Body of pancreas (tissue), 4 donors: ENCODE results near the gene ADAMTS17. TPM values are rescaled to one million over a fixed set of nuclear protein-coding genes. Genes with fewer than 3 reads are reported as not detected.

Experiments
- ATAC-seq: fragments of 150-250 bp; one replicate; pipeline ENCODE4 v1.9.1; 2016
- DNase-seq, 4 donors: peaks; one replicate each; pipeline ENCODE4 v3.0.0-alpha.2; 2019
- H3K27ac ChIP-seq, 4 donors: fragments of 200-600 bp; sonication (generic); 1 replicate in 3 of 4; 2 replicates in 1 of 4; pipeline versions ENCODE4 v1.5.1 to v1.6.1; 2016 to 2019; ENCODE audit warnings: mild to moderate bottlenecking in 1 of 4, mixed read lengths in 1 of 4, moderate library complexity in 1 of 4
- H3K27me3 ChIP-seq, 2 donors: fragments of 200-600 bp; sonication (generic); one replicate each; pipeline ENCODE4 v1.6.0; 2016; ENCODE audit warnings: mild to moderate bottlenecking in 1 of 2
- H3K36me3 ChIP-seq, 2 donors: fragments of 200-600 bp; sonication (generic); replicated peaks in 1 of 2; 2 replicates each; pipeline ENCODE4 v1.5.1; 2016; ENCODE audit warnings: low read depth in 2 of 2; ENCODE audit not compliant: insufficient read depth in 1 of 2
- H3K4me1 ChIP-seq: fragments of 200-600 bp; sonication (generic); one replicate; pipeline ENCODE4 v1.6.0; 2016
- H3K4me3 ChIP-seq, 2 donors: fragments of 200-600 bp; sonication (generic); 1 replicate in 1 of 2; 2 replicates in 1 of 2; pipeline ENCODE4 v1.5.1; 2016 to 2019
- H3K9me3 ChIP-seq, 3 donors: fragments of 200-600 bp; sonication (generic); 1 replicate in 2 of 3; 2 replicates in 1 of 3; pipeline ENCODE4 v1.5.1; 2016
- POLR2A ChIP-seq, 3 donors: fragments of 450-650 bp; IDR thresholded peaks; one replicate each; pipeline ENCODE4 v1.6.1; 2016; ENCODE audit warnings: antibody characterized with exemption in 3 of 3, mild to moderate bottlenecking in 2 of 3
- WGBS, 2 donors: methylation state at CpG; one replicate each; pipeline ENCODE4 v1.1.5; 2017; 5-methylcytosine and 5-hydroxymethylcytosine counted together
- intact Hi-C: fragments of 100-400 bp; cut with DNase I; formaldehyde crosslinking; loops from one replicate; pipeline ENCODE4 v1.15.1; 2023
- total RNA-seq, 2 donors: library from RNA; depleted of rRNA; stranded (reverse); fragments of >200 nt; gene quantifications; one replicate each; pipeline ENCODE4 v1.1.0, GENCODE V29; 2016
- TF ChIP-seq, protein P1 (sequence below), 7 experiments: fragments of 450-650 bp in 4 of 7; fragments of 200-600 bp in 3 of 7; sonication (generic) in 3 of 7; IDR thresholded peaks; one replicate each; pipeline ENCODE4 v1.5.1; 2016 to 2019; ENCODE audit warnings: antibody characterized with exemption in 7 of 7

Gene ADAMTS17
- total RNA-seq, 2 donors from 2014 or later: 24.6 to 26.0 TPM

DNA sequence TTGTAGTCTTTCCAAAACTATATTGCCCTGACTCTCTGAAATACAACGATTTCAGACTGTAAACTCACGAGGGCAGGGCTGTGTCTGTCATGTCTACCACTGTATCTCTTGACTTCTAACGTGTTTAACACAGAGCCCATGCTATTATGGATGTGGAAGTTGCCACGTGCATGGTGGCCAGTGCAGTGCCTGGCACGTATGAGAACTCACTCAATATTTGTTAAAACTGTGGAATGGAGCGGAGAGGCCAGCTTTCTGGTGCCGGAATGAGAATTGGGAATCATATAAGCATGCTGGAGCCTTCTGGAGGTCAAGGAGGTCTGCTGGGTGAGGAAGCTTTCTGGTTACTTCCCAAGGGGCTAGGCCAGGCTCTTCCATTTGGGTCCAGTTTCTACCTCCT is 387.9 kb downstream of the ADAMTS17 start:
- no peak overlapping the region for H3K27ac ChIP-seq
- H3K4me1 ChIP-seq: no peaks in the 10 kb centered on the region
- H3K4me3 ChIP-seq: no peak overlapping the region
- WGBS, 2 donors: 85 to 86% methylated on average over 7 of the region's 7 CpGs
- H3K27me3 ChIP-seq: no peaks in the 10 kb centered on the region
- intact Hi-C loops: no loop called here
- ATAC-seq: no peak
- DNase-seq: no peak
- no peaks in the 10 kb centered on the region for H3K36me3 ChIP-seq
- TF ChIP-seq POLR2A (IDR thresholded peaks at IDR 0.05): no peak
- TF ChIP-seq, protein P1, sequence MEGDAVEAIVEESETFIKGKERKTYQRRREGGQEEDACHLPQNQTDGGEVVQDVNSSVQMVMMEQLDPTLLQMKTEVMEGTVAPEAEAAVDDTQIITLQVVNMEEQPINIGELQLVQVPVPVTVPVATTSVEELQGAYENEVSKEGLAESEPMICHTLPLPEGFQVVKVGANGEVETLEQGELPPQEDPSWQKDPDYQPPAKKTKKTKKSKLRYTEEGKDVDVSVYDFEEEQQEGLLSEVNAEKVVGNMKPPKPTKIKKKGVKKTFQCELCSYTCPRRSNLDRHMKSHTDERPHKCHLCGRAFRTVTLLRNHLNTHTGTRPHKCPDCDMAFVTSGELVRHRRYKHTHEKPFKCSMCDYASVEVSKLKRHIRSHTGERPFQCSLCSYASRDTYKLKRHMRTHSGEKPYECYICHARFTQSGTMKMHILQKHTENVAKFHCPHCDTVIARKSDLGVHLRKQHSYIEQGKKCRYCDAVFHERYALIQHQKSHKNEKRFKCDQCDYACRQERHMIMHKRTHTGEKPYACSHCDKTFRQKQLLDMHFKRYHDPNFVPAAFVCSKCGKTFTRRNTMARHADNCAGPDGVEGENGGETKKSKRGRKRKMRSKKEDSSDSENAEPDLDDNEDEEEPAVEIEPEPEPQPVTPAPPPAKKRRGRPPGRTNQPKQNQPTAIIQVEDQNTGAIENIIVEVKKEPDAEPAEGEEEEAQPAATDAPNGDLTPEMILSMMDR (IDR thresholded peaks at IDR 0.05): no peak
- peaks cover 0 to 6% (median 0%) of the 10 kb centered on the region in 3 donors for H3K9me3 ChIP-seq

DNA sequence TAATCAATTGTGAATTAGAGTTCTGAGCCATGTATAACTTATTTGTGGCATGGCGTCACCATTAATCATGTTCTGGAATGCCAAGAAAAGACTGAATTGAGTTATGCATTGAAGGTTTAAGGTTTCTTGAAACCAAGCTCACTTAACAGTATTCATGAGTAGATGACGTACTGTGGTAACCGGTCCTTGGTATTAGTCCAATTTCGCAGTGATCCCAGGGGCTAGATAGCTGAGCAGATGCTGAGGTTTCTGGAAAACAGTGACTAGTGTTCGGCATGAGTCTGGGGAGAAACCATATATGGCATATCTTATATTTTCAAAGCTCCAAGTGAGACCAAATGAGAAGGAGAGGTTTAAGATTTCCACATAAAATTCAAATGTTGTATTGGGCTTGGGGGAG is 390.3 kb downstream of the ADAMTS17 start:
- no peak for DNase-seq
- no peaks in the 10 kb centered on the region for H3K27me3 ChIP-seq
- no peaks in the 10 kb centered on the region for H3K36me3 ChIP-seq
- H3K9me3 ChIP-seq: peaks cover 0 to 6% (median 0%) of the 10 kb centered on the region in 3 donors
- H3K4me1 ChIP-seq: no peaks in the 10 kb centered on the region
- 70 to 96% methylated on average over 5 of the region's 5 CpGs for WGBS, 2 donors
- no peak overlapping the region for H3K4me3 ChIP-seq
- no peak overlapping the region for H3K27ac ChIP-seq
- intact Hi-C loops: no loop called here
- TF ChIP-seq, protein P1 (IDR thresholded peaks at IDR 0.05): no peak
- no peak for TF ChIP-seq POLR2A (IDR thresholded peaks at IDR 0.05)
- ATAC-seq: no peak

DNA sequence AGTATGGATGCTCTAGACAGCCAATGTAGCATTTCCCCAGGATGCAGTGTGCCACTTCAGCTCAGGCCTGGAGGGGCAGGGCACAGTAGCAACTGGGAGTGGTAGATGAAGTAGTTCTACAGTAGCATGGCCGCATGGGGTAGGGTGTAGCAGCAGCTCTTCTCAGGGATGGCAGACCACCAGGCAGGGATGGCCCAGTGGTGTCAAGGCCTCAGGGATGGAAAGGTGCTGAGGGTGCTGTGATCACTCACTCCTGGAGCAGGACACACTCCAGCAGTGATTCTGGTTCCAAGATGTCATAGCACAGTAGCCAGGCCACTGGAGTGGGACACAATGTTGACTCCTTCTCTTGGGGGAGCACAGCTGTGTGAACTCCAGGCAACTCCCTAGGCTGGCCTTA is 397.6 kb downstream of the ADAMTS17 start:
- WGBS, 2 donors: 88% methylated on average over 1 of the region's 1 CpG; no CpG with 5 or more reads in 1 of the 2 donors
- Histone ChIP-seq H3K4me3 (no peak overlapping the region), H3K27ac (no peak overlapping the region), H3K36me3 (no peaks in the 10 kb centered on the region), H3K4me1 (no peaks in the 10 kb centered on the region), H3K9me3 (peaks cover 0 to 14% (median 0%) of the 10 kb centered on the region in 3 donors), H3K27me3 (no peaks in the 10 kb centered on the region)
- ATAC-seq (no peak), DNase-seq (no peak)
- intact Hi-C loops: no loop called here
- TF ChIP-seq, protein P1 (IDR thresholded peaks at IDR 0.05): no peak
- TF ChIP-seq POLR2A (IDR thresholded peaks at IDR 0.05): no peak

DNA sequence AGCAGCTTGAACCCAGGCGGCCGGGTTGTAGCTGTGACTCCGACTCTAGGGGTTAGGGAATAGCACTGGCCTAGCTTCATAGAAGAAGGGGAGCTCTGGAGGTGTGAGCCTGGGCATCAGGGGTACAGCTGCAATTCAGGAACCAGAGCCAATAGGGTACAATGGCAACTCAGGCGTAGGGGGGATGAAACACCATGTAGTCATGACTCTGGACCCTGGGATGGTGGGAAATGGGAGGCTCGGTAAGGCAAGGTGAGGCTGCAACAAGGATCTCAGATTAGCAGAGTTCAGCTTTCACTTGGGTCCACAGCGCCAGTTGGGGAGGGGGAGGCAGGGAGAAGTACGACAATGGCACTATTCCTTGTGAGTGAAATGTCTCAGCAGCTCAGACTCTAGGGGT is 398.3 kb downstream of the ADAMTS17 start:
- DNase-seq: no peak
- H3K9me3 ChIP-seq: peaks cover 0 to 14% (median 0%) of the 10 kb centered on the region in 3 donors
- intact Hi-C loops: no loop called here
- no peak overlapping the region for H3K27ac ChIP-seq
- WGBS, 2 donors: 90 to 92% methylated on average over 7 of the region's 7 CpGs
- H3K4me3 ChIP-seq: no peak overlapping the region
- no peak for ATAC-seq
- no peaks in the 10 kb centered on the region for H3K27me3 ChIP-seq
- no peaks in the 10 kb centered on the region for H3K4me1 ChIP-seq
- no peak for TF ChIP-seq POLR2A (IDR thresholded peaks at IDR 0.05)
- TF ChIP-seq, protein P1 (IDR thresholded peaks at IDR 0.05): no peak
- no peaks in the 10 kb centered on the region for H3K36me3 ChIP-seq

DNA sequence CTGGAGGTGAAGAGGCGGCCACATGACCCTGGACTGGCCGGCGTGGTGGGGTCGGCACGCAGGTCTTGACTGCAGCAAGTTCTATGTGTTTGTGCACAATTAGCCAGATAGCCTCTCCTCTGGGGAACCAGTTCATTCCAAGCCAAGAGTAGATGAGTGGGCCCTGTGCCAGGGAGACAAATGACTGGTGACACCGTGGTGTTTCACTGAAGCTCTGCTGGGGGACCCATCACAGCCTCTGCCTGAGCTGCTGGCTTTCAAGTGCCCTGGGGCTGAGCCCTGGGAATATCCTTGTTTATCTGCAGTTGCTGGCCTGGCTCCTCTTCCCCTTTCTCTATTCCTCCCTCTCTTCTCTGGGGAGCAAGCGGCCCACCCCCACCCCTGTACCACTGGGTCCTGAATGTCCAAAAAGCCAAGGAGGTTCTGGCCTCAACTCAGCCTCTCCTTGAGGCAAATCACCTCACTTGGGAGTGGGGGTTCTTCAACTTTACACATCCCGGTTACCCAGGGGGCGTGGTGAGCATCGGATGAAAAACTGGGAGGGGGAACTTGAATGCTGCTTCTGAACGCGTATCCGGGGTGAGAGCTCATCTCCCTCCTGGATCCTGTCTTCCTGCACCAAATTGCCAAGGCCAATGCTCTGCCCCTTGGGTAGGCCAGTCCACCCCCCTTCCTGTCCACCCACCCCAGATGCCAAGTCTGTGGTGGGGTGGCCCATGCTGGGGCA is 408.9 kb downstream of the ADAMTS17 start:
- DNase-seq (no peak), ATAC-seq (no peak)
- intact Hi-C loops: loop anchor here (5.0 kb wide), 1 partner anchor 404 kb away; no protein-coding TSS in a partner anchor
- H3K27ac ChIP-seq: no peak overlapping the region
- peaks cover 4% of the 10 kb centered on the region for H3K4me1 ChIP-seq
- no peaks in the 10 kb centered on the region for H3K9me3 ChIP-seq
- no peaks in the 10 kb centered on the region for H3K36me3 ChIP-seq
- WGBS, 2 donors: 87 to 96% methylated on average over 10 to 13 of the region's 13 CpGs
- H3K4me3 ChIP-seq: no peak overlapping the region
- no peak for TF ChIP-seq POLR2A (IDR thresholded peaks at IDR 0.05)
- TF ChIP-seq, protein P1 (IDR thresholded peaks at IDR 0.05): no peak
- no peaks in the 10 kb centered on the region for H3K27me3 ChIP-seq
